Keratinocyte (primary cell): ENCODE measurements around the gene KRTAP1-1.

Experiments
- EZH2 ChIP-seq: IDR thresholded peaks from one replicate; pipeline ENCODE4 v1.6.1; 2012; ENCODE audit warnings: inconsistent platforms, mild to moderate bottlenecking, low read length, moderate library complexity
- TF ChIP-seq, protein P1 (sequence below), 3 experiments: IDR thresholded peaks in 1 of 3; conservative IDR thresholded peaks in 1 of 3; optimal IDR thresholded peaks in 1 of 3; 2 replicates in 2 of 3; 3 replicates in 1 of 3; pipeline versions ENCODE3 to v1.5.1; 2011; ENCODE audit warnings: low read length in 3 of 3, mild to moderate bottlenecking in 3 of 3, moderate library complexity in 2 of 3, control low read depth in 1 of 3, inconsistent platforms in 1 of 3; ENCODE audit not compliant: insufficient read depth in 2 of 3; ENCODE audit errors: extremely low read depth in 1 of 3

GRCh38 chr17:41057547-41057946, 16.3 kb upstream of the KRTAP1-1 start:
- TF ChIP-seq, protein P1, sequence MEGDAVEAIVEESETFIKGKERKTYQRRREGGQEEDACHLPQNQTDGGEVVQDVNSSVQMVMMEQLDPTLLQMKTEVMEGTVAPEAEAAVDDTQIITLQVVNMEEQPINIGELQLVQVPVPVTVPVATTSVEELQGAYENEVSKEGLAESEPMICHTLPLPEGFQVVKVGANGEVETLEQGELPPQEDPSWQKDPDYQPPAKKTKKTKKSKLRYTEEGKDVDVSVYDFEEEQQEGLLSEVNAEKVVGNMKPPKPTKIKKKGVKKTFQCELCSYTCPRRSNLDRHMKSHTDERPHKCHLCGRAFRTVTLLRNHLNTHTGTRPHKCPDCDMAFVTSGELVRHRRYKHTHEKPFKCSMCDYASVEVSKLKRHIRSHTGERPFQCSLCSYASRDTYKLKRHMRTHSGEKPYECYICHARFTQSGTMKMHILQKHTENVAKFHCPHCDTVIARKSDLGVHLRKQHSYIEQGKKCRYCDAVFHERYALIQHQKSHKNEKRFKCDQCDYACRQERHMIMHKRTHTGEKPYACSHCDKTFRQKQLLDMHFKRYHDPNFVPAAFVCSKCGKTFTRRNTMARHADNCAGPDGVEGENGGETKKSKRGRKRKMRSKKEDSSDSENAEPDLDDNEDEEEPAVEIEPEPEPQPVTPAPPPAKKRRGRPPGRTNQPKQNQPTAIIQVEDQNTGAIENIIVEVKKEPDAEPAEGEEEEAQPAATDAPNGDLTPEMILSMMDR (optimal IDR thresholded peaks at IDR 0.05 in 1 of 3, IDR thresholded peaks at IDR 0.05 in 1 of 3, conservative IDR thresholded peaks at IDR 0.05 in 1 of 3; ENCODE audit: extremely low read depth in 1 of 3, insufficient read depth in 2 of 3, low read length in 3 of 3): no peak
- TF ChIP-seq EZH2: no peak
